ENCODE data around the gene KDM4B.
"Not testable (repeated sequence)": the region's sequence is repeated elsewhere in the genome, so short reads cannot be mapped to it uniquely, and the experiment has no call there.

Gene KDM4B

DNA sequence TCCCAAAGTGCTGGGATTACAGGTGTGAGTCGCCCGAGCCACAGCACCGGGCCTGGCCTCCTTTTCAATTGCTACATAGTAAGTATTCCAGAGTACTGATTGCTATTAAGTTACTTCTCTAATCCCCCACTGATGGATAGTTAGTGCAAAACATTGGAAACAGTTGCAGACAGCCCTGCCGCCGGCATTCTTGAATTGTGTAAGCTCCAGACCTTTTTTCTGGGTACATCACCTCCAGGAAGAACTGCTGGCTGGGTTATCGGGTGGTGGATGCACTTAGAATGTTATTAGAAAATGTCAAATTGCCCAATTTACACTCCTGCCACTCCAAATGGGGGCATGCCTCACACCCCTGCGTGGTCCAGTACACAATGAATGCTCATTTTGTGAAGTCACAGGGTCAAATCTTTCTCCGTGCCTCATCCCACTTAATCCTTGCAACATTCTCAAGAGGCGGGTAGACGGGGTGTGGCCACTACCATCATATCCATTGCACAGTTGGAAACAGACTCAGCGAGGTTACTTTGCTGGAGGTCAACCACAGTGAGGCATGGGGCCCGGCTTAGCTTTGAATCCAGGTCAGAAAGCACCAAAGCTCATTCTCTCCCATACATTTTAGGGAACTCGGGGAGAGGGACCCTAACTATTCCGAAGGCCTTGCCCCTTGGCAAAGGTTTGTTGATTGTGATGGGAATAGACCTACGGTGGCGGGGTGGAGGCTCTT, 1.0 kb upstream of the KDM4B start:
- DNase-seq (ENCODE audit: low spot score) = no peak

DNA sequence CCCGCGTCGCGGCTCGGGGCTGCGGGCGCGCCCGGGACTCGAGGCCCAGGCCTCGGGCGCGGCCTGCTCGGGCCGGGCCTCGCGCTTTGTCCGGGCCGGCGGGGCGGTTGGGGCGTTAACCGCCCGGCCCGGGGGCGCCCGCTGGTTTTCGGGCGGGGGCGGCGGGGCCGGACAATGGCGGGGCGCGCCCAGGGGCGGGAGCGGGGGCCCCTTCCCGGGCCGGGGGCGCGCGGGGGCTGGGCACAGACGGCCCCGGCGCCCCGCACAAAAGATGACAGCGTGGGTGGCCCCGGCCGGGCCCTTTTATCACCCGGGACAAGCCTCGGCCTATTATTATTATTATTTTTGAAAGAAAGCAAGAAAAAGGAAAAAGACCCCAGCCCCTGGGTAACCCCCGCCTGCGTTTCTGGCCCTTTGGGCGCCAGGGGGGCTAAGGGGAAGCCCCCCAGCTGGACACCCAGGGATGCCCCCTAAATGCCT, 419 bp downstream of the KDM4B start:
- DNase-seq (ENCODE audit: low spot score) = no peak

DNA sequence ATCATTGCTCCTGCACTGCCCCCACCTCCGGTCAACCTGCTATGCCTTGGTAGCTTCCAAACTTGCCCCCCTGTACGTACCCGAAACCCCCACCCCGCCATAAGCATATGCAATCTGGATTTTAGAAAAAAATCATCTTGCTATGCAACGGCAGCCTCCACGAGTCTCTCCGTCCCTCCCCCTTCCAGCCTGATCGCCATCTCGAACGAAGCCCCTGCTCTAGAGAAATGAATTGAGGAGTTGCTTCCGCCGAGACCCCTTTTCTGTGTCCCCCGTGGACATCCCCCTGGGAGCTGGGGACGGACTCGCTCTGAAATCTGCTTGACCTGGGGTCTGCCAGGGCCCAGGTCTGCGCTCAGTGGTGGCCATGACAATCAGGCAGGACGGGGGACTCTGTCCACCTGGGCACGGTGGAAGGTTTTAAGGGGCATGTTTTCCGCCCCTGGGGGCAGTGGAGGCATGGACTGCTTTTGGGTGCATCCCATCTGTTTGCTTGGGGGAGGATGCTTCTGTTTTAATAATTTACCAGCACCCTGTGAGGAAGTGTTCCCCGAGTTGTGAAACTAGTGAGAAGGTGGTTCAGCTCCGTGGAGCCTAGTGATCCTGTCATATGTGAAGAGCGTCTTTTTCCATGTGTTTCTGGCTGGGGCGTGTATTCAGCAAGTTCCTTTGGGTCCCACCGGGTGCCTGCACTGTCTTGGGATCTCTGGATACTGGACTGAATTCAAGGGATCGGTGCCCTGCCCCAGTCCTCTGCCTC, 1.0 kb downstream of the KDM4B start:
- DNase-seq (ENCODE audit: low spot score) = no peak

DNA sequence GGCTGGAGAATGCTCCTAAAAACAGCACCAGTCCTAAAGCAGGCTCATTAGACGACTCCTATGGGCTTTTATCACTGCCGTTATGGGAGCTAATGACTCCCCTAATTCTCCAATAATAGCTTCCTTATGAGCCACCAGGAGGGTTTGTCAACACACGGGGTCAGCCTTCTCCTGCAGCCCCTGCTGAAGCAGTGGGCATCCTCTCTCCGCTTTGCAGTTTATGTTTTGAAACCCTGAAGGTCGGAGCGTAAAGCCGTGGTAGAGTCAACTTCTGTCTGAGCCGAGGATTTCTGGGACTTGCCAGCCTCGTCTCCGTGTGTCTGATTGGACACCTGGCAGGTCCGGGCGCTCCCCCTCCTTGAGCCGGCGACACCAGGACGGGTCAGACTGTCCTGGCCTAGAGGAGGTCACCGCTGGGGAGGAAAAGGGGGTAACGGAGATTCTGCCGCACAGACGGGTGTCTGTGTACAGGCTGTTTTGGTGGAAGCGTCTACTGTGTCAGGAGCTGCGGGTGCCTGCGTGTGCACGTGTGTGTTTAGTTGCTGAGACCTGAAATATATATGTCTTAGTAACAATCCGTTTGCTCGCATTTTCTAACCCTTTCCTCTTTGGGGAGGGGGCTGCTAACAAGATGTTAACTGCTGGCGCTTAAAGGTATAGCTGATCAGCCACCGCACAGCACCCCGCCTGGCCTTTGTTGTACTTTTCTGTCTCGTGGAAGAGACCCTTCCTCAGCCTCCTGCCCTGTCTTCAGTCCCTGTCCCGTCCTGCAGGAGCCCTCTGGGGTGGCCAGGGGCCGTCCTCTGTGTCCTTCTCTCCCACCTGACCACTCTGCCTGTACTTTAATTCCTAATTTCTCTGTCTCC, 1.9 kb downstream of the KDM4B start:
- DNase-seq (ENCODE audit: low spot score) = peak; percentile 56

DNA sequence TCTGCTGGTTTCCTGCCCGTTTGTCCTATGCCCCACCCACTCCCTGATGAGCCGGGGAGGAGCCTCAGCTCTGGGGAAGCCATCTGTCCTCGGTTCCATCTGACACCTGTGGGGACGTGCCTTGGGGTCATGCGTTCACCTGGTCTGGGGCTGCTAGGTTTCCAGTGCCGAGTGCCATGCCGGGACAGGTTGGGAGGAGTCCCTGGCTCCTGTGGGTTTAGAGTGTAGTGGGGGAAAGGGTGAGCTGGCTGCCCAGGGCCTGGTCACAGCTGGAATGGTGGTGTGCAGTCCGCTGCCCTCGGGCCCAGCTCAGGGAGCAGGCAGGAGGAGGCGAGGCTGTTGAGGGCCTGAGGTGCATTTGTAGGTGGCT, 2.5 kb downstream of the KDM4B start:
- DNase-seq (ENCODE audit: low spot score) = peak; percentile 61

DNA sequence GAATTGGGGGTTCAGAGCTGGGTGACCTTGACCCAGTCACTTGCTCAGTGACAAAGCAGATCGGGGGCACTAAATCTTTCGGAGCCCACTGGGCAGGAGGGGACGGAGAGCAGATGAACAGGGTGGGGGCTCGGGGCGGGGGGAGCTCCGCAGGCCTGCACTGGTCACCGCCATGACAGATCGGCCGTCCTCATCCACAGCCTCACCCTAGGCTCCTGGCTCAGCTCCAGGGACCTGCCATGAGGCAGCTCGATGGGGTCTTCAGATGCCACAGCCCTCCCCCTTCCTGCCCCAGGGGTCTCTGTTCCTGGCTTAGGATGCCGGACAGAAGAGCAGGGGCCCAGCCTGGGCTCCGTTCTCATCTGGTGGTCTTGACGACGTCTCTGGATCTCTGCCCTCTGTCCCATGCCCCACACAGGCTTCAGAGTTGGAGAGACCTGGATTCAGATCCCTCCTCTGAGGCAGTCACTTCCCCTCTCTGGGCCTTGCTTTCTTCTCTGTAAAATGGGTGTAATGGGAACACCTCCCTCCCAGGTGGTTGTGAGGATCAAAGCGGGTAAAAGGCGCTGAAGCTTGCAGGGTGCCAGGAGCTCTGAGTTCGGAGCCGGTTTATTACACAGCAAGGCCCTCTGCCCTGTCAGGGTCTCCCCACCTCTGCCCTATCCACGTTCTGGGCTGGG, 3.0 kb downstream of the KDM4B start:
- DNase-seq (ENCODE audit: low spot score) = no peak

- no peak for DNase-seq (ENCODE audit: low spot score)
Observed at GRCh38 chr19:4972509-4973230, 3.8 kb downstream of the KDM4B start.

DNA sequence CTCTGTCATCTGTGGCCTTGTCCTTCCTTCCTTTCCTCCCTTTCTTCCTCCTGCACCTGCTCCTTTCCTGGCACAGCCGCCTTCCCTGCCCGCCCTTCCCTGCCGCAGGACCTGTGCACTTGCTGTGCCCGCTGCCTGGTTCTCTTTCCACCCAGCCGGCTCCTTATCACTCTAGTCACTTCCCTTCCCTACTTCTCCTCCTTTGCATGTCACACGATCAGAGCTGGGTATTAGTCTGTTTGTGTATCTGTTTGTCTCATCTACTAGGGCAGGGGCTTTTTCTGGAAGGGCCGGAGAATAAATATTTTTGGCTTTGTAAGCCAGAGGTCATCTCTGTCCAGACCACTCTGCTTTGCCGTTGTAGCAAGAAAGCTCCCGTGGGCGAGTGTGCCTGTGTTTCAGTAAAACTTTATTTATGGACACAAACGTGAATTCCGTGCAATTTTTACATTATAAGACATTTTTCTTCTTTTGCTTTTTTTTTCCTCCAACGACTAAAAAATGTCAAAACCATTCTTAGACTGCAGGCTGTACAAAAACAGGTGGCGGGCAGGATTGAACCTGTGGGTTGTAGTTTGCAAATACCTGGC, 6.1 kb downstream of the KDM4B start:
- no peak for DNase-seq (ENCODE audit: low spot score)

GRCh38 chr19:4975601-4976000, 6.7 kb downstream of the KDM4B start:
- DNase-seq (ENCODE audit: low spot score) = not testable (repeated sequence)

- peak; percentile 69 for DNase-seq (ENCODE audit: low spot score)
Observed at GRCh38 chr19:4976401-4977298, 7.7 kb downstream of the KDM4B start.

GRCh38 chr19:4977299-4978174, 8.6 kb downstream of the KDM4B start:
- DNase-seq (ENCODE audit: low spot score) = peak; percentile 71

GRCh38 chr19:4979211-4979807, 10.4 kb downstream of the KDM4B start:
- DNase-seq (ENCODE audit: low spot score) = no peak

- DNase-seq (ENCODE audit: low spot score) = no peak
Observed at GRCh38 chr19:4980067-4980466, 11.2 kb downstream of the KDM4B start.

DNA sequence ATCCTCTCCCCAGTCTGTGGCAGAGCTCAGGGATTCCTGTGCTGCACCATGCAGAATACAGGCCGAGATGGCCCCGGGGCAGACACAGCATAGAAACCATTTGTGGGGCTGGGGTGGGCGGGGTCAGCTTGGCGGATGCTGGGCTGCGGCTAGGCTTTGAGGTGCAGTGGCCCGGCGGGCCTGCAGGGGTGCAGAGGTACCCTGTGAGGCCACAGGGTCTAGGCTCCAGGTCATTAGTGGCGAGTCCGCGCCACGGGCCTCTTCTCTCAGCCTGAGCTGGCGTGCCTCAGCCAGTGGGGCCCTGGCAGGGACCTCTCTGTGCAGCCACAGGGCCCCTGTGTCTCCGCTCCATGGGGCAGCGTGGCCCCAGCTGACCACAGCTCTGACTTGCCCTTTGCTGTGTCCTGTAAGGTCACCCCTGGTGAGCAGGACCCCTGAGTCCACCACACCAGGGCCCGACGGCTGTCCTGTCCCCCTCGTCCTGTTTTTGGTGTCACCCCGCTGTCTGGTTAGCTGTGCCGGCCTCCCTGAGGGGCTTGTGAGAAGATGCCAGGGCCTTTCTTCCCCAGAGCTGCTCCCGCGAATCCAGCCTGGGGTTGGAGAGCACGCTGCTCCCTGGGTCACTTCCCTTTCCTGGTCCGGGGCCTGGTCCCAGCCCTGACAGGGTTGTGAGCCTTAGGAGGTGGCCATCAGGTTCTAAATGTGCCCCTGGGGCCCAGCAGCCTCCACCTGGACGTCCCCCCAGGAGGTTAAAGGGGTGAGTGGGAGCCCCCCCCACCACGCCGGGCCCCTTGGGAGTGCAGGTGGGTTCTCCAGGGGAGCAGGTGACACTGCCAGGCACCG, 12.1 kb downstream of the KDM4B start:
- no peak for DNase-seq (ENCODE audit: low spot score)

- DNase-seq (ENCODE audit: low spot score) = peak; percentile 63
Observed at GRCh38 chr19:4981681-4981958, 12.7 kb downstream of the KDM4B start.

DNA sequence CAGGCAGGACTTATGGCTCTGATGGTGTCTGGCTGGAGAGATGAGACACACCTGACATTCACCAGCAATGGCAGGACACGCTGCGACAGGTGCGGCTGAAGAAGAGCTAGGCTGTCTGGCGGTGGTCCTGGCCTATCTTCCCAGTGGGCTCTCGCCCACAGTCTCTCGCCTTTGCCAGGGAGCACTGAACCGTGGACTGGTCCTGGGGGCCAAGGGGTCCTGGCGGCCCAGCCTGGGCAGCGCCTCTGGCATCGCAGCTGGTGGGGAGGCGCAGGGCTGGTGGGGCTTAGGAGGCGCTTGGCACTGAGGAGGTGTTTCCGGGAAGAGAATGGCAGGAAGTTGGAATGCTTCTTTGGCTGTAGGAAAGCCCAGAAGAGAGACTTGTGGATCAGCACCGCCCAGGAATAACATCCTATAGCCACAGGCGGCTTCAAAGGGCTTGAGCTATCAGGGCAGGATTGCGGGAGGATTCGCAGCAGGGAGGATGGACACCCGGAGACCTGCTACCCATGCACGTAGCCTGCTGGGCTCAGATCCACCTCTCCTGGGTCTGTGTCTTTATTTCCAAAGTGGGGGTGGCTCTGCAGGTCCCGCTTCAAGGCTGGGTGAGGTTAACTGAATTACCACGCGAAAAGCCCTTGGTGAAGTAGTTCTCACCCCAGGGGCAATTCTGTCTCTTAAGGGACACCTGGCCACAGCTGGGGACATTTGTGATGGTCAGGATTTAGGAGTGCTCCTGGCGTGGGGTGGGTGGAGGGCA, 14.6 kb downstream of the KDM4B start:
- peak; percentile 72 for DNase-seq (ENCODE audit: low spot score)

DNA sequence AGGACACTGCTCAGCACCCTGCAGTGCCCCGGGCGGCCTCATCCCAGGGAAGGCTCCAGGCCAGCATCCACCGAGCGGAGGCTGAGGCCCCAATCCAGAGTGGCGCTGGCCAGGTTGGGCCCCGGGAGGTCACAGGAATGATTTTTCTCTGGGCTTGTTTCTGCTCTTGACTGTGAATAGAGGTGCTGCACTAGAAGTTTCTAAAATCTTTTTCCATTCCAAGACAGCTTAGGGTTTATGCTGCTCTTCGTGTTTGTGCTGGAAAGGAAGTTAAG, 15.1 kb downstream of the KDM4B start:
- DNase-seq (ENCODE audit: low spot score) = no peak

Measured in cerebellar cortex (tissue), 1 donor.